SK-N-SH (cell line): ENCODE data around the gene PATL2. TPM values are rescaled to one million over a fixed set of nuclear protein-coding genes. Genes with fewer than 3 reads are reported as not detected.

Source experiments
- CTCF ChIA-PET: fragments of 300-600, 350-600 bp; formaldehyde crosslinking; extraction: SDS; loops from one replicate; lab custom pipeline; 2021; lab: Yijun Ruan, JAX
- POLR2A ChIA-PET: fragments of 350-600 bp; sonication (Branson Sonifier 250); formaldehyde crosslinking; extraction: SDS; loops from one replicate; lab custom pipeline; 2020; ENCODE audit warnings: antibody characterized with exemption, inconsistent platforms; lab: Yijun Ruan, JAX
- DNase-seq: peaks from one replicate; pipeline ENCODE4 v3.0.0; 2012
- H2AFZ ChIP-seq: fragments of 200-600 bp; sonication (generic); 2 replicates; pipeline ENCODE4 v1.8.1; 2016; ENCODE audit warnings: antibody characterized with exemption, mild to moderate bottlenecking, low read depth
- H3F3A ChIP-seq: fragments of 200-600 bp; sonication (generic); replicated peaks from 2 replicates; pipeline ENCODE3; 2016; ENCODE audit warnings: antibody characterized with exemption, mild to moderate bottlenecking; ENCODE audit not compliant: insufficient read depth
- H3K27ac ChIP-seq, 2 experiments: fragments of 200-500 bp in 1 of 2; fragments of 200-600 bp in 1 of 2; sonication (Bioruptor generic) in 1 of 2; sonication (generic), shearing (Covaris generic) in 1 of 2; 2 replicates each; pipeline versions ENCODE4 v1.5.1 to v1.6.1; 2014 to 2016; ENCODE audit warnings: low read depth in 2 of 2, inconsistent platforms in 1 of 2, low read length in 1 of 2, mild to moderate bottlenecking in 1 of 2, mixed read lengths in 1 of 2
- H3K27me3 ChIP-seq: fragments of 200-600 bp; sonication (generic), shearing (Covaris generic); 2 replicates; pipeline ENCODE4 v1.6.1; 2016; ENCODE audit warnings: mixed run types; ENCODE audit not compliant: insufficient read depth
- H3K36me3 ChIP-seq, 2 experiments: fragments of 200-500 bp in 1 of 2; fragments of 200-600 bp in 1 of 2; sonication (Bioruptor generic) in 1 of 2; sonication (generic) in 1 of 2; replicated peaks in 1 of 2; 2 replicates each; pipeline versions ENCODE3 to v1.5.1; 2014 to 2016; ENCODE audit warnings: low read length in 1 of 2, mild to moderate bottlenecking in 1 of 2; ENCODE audit not compliant: insufficient read depth in 2 of 2, control insufficient read depth in 1 of 2
- H3K4me1 ChIP-seq, 2 experiments: fragments of 200-500 bp in 1 of 2; fragments of 200-600 bp in 1 of 2; sonication (Bioruptor generic) in 1 of 2; sonication (generic), shearing (Covaris generic) in 1 of 2; 2 replicates each; pipeline versions ENCODE4 v1.5.1 to v1.6.1; 2014 to 2016; ENCODE audit warnings: low read depth in 1 of 2, low read length in 1 of 2, mixed run types in 1 of 2; ENCODE audit not compliant: insufficient read depth in 2 of 2, control insufficient read depth in 1 of 2
- H3K4me2 ChIP-seq: fragments of 200-600 bp; sonication (generic), shearing (Covaris generic); 2 replicates; pipeline ENCODE4 v1.6.1; 2017; ENCODE audit warnings: mixed run types
- H3K4me3 ChIP-seq, 2 experiments: fragments of 200-500 bp in 1 of 2; fragments of 200-600 bp in 1 of 2; sonication (Bioruptor generic) in 1 of 2; sonication (generic), shearing (Covaris generic) in 1 of 2; 2 replicates each; pipeline versions ENCODE4 v1.5.1 to v1.8.1; 2014 to 2016; ENCODE audit warnings: low read depth in 2 of 2, inconsistent platforms in 1 of 2, low read length in 1 of 2, mild to moderate bottlenecking in 1 of 2, mixed read lengths in 1 of 2, moderate library complexity in 1 of 2
- H3K79me2 ChIP-seq: fragments of 200-600 bp; sonication (generic); 2 replicates; pipeline ENCODE4 v1.8.1; 2017; ENCODE audit warnings: mild to moderate bottlenecking; ENCODE audit not compliant: insufficient read depth
- H3K9ac ChIP-seq: fragments of 200-600 bp; sonication (generic); 2 replicates; pipeline ENCODE4 v1.6.1; 2017; ENCODE audit warnings: mixed run types
- H3K9me2 ChIP-seq: fragments of 200-600 bp; sonication (generic); 2 replicates; pipeline ENCODE4 v1.6.1; 2017; ENCODE audit warnings: mixed run types
- H3K9me3 ChIP-seq: fragments of 200-600 bp; sonication (generic); 2 replicates; pipeline ENCODE4 v1.6.1; 2017; ENCODE audit warnings: mixed run types, mild to moderate bottlenecking, moderate library complexity
- H4K20me1 ChIP-seq: fragments of 200-600 bp; sonication (generic); 2 replicates; pipeline ENCODE4 v1.6.1; 2017; ENCODE audit warnings: mild to moderate bottlenecking, mixed run types; ENCODE audit not compliant: insufficient read depth
- ELF1 ChIP-seq: IDR thresholded peaks from 2 replicates; pipeline ENCODE4 v1.4.0; 2012
- FOXM1 ChIP-seq: IDR thresholded peaks from 2 replicates; pipeline ENCODE4 v1.4.0; 2012; ENCODE audit warnings: low read depth, mild to moderate bottlenecking
- GABPA ChIP-seq: IDR thresholded peaks from 2 replicates; pipeline ENCODE4 v1.4.0; 2012; ENCODE audit warnings: low read depth, mild to moderate bottlenecking
- GATA2 ChIP-seq: sonication (generic); formaldehyde crosslinking; IDR thresholded peaks from 2 replicates; pipeline ENCODE4 v1.5.0; 2020; ENCODE audit warnings: mild to moderate bottlenecking, missing genetic modification reagents
- MEF2A ChIP-seq: IDR thresholded peaks from 2 replicates; pipeline ENCODE4 v1.4.0; 2012; ENCODE audit warnings: low read depth, borderline replicate concordance
- SMC3 ChIP-seq: IDR thresholded peaks from 2 replicates; pipeline ENCODE4 v1.6.1; 2012; ENCODE audit warnings: low read depth, low read length, improper control_type of control experiment
- TAF1 ChIP-seq: IDR thresholded peaks from 2 replicates; pipeline ENCODE4 v1.6.1; 2012; ENCODE audit warnings: low read depth, mild to moderate bottlenecking, low read length, moderate library complexity, borderline replicate concordance
- TCF12 ChIP-seq: IDR thresholded peaks from 2 replicates; pipeline ENCODE4 v1.4.0; 2012
- TEAD4 ChIP-seq: IDR thresholded peaks from 2 replicates; pipeline ENCODE4 v1.4.0; 2012; ENCODE audit warnings: mild to moderate bottlenecking, borderline replicate concordance; ENCODE audit not compliant: insufficient read depth
- USF1 ChIP-seq: IDR thresholded peaks from 2 replicates; pipeline ENCODE4 v1.4.0; 2012; ENCODE audit warnings: low read depth, borderline replicate concordance
- USF2 ChIP-seq: fragments of 150-350 bp; IDR thresholded peaks from 2 replicates; pipeline ENCODE4 v1.6.1; 2017; ENCODE audit warnings: antibody characterized with exemption, low read length, low read depth, borderline replicate concordance
- YY1 ChIP-seq: IDR thresholded peaks from 2 replicates; pipeline ENCODE4 v1.4.0; 2012; ENCODE audit warnings: low read depth, mild to moderate bottlenecking
- WGBS: methylation state at CpG from one replicate; pipeline ENCODE4 v1.1.6; 2017; ENCODE audit warnings: low lambda C conversion rate; 5-methylcytosine and 5-hydroxymethylcytosine counted together
- polyA plus RNA-seq, 3 experiments: library from polyadenylated mRNA; depleted of rRNA; stranded (reverse); fragments of >200 nt; gene quantifications; 2 replicates each; pipeline ENCODE4 v1.2.3, GENCODE V29; 2012
- TF ChIP-seq, protein P1 (sequence below): IDR thresholded peaks from 2 replicates; pipeline ENCODE4; 2012
- TF ChIP-seq, protein P2 (sequence below): IDR thresholded peaks from 2 replicates; pipeline ENCODE4 v1.4.0; 2012; ENCODE audit warnings: low read depth
- TF ChIP-seq, protein P3 (sequence below): fragments of 150-350 bp; IDR thresholded peaks from 2 replicates; pipeline ENCODE4 v1.6.1; 2016; ENCODE audit warnings: mild to moderate bottlenecking, low read depth, low read length
- TF ChIP-seq, protein P4 (sequence below): fragments of 200-600 bp; sonication (generic); IDR thresholded peaks from 2 replicates; pipeline ENCODE4 v1.6.1; 2017; ENCODE audit warnings: antibody characterized with exemption, mild to moderate bottlenecking, moderate library complexity

Gene PATL2
- polyA plus RNA-seq, 1 of the 3 experiments (the other 2 are of a cell fraction) = 0.31 TPM

DNA sequence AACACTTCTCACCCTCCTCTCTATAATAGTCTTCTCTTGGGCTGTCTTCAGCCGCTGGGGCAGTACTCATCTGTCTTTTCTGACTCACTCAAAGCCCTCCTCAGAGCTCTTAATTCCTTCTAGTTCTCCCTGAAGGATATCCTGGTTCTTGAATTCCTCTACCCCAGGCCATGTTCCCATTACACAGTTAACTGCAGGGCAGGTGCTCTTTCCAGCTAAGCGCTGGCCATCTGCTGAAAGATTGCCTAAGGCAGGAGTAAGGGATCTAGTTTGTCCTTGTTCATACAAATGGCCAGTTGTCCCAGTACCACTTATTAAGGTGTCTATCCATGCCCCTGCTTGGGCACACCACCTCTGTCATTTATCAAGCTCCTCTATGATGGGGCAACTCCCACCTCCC is 37.5 kb downstream of the PATL2 start:
- ChIA-PET CTCF (interaction anchor here (1.2 to 2.0 kb wide), 4 partner anchors 10 to 65 kb away, joined by 3 to 16 read pairs (median 6); partner anchors contain the start of genes B2M, PATL2 and SPG11), POLR2A (interaction anchor here (0.6 kb wide), 1 partner anchor 39 kb away, joined by 3 read pairs; no protein-coding TSS in a partner anchor)

DNA sequence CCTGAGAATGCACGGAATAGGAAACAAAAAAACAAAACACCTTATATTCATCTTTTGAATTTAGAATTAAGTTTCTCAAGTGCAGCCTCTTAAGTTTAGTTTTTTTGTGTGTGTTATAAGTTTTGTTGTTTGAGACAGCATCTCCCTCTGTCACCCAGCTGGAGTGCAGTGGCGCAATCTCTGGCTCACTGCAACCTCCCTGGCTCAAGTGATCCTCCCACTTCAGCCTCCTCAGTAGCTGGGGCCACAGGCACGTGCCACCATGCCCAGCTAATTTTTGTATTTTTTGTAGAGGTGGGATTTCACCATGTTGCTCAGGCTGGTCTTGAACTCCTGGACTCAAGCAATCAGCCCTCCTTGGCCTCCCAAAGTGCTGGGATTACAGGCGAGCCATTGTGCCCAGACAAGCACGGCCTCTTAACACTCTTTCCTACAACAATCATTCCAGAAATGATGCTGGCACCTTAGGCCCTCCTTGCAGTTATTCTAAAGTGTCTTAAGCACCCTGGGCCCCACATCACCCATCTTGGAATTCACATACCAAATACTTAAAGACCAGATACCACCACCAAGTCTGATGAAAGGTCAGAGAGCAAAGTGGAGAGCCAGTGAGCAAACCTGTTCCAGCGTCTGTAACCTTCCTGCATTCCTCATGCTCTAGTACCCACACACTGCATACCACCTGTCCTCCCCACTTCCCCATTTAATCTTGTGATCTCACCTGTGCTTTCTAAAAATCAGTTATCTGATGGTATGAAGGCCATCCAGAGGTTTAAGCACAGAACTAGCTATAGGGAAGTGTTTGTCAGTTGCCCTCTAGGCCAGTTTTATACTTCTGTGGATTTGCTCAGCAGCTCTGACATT is 40.8 kb downstream of the PATL2 start:
- no peak for DNase-seq
- Histone ChIP-seq H2AFZ (no peak overlapping the region), H3K9me2 (no peaks in the 10 kb centered on the region), H3K27me3 (no peaks in the 10 kb centered on the region; the same call in 1 of the 2 replicates), H3K9me3 (no peaks in the 10 kb centered on the region), H3K79me2 (no peaks in the 10 kb centered on the region), H4K20me1 (no peaks in the 10 kb centered on the region), H3K4me3 (no peak overlapping the region), H3K9ac (no peak overlapping the region), H3K27ac (no peak overlapping the region), H3F3A (no peaks in the 10 kb centered on the region), H3K4me2 (no peak overlapping the region), H3K36me3 (no peaks in the 10 kb centered on the region), H3K4me1 (no peaks in the 10 kb centered on the region)
- 58% methylated on average over 6 of the region's 6 CpGs for WGBS
- ChIA-PET CTCF (no interaction called here), POLR2A (no interaction called here)
- TF ChIP-seq GATA2 = no peak
- TF ChIP-seq, protein P1, sequence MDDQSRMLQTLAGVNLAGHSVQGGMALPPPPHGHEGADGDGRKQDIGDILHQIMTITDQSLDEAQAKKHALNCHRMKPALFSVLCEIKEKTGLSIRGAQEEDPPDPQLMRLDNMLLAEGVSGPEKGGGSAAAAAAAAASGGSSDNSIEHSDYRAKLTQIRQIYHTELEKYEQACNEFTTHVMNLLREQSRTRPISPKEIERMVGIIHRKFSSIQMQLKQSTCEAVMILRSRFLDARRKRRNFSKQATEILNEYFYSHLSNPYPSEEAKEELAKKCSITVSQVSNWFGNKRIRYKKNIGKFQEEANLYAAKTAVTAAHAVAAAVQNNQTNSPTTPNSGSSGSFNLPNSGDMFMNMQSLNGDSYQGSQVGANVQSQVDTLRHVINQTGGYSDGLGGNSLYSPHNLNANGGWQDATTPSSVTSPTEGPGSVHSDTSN = no peak
- TF ChIP-seq, protein P2, sequence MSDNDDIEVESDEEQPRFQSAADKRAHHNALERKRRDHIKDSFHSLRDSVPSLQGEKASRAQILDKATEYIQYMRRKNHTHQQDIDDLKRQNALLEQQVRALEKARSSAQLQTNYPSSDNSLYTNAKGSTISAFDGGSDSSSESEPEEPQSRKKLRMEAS = no peak
- TF ChIP-seq, protein P3, sequence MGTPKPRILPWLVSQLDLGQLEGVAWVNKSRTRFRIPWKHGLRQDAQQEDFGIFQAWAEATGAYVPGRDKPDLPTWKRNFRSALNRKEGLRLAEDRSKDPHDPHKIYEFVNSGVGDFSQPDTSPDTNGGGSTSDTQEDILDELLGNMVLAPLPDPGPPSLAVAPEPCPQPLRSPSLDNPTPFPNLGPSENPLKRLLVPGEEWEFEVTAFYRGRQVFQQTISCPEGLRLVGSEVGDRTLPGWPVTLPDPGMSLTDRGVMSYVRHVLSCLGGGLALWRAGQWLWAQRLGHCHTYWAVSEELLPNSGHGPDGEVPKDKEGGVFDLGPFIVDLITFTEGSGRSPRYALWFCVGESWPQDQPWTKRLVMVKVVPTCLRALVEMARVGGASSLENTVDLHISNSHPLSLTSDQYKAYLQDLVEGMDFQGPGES = no peak
- TF ChIP-seq YY1 = no peak
- TF ChIP-seq TEAD4 = no peak
- no peak for TF ChIP-seq TAF1
- no peak for TF ChIP-seq USF1

More for the DNA sequence above, 37.5 kb downstream of the PATL2 start:
- Histone ChIP-seq H3K4me3 (no peak overlapping the region), H3K79me2 (no peaks in the 10 kb centered on the region), H3K4me2 (no peak overlapping the region), H3F3A (no peaks in the 10 kb centered on the region), H3K9me2 (no peaks in the 10 kb centered on the region), H3K9ac (no peak overlapping the region), H3K36me3 (no peaks in the 10 kb centered on the region), H3K27ac (no peak overlapping the region), H4K20me1 (no peaks in the 10 kb centered on the region), H3K4me1 (no peaks in the 10 kb centered on the region), H3K9me3 (no peaks in the 10 kb centered on the region), H3K27me3 (no peaks in the 10 kb centered on the region; the same call in 1 of the 2 replicates), H2AFZ (no peak overlapping the region)
- WGBS = 38% methylated on average over 2 of the region's 2 CpGs
- no peak for DNase-seq
- no peak for TF ChIP-seq GABPA
- TF ChIP-seq MEF2A = no peak
- no peak for TF ChIP-seq USF2
- TF ChIP-seq, protein P3 = no peak
- no peak for TF ChIP-seq TCF12
- TF ChIP-seq FOXM1 = no peak
- TF ChIP-seq, protein P4, sequence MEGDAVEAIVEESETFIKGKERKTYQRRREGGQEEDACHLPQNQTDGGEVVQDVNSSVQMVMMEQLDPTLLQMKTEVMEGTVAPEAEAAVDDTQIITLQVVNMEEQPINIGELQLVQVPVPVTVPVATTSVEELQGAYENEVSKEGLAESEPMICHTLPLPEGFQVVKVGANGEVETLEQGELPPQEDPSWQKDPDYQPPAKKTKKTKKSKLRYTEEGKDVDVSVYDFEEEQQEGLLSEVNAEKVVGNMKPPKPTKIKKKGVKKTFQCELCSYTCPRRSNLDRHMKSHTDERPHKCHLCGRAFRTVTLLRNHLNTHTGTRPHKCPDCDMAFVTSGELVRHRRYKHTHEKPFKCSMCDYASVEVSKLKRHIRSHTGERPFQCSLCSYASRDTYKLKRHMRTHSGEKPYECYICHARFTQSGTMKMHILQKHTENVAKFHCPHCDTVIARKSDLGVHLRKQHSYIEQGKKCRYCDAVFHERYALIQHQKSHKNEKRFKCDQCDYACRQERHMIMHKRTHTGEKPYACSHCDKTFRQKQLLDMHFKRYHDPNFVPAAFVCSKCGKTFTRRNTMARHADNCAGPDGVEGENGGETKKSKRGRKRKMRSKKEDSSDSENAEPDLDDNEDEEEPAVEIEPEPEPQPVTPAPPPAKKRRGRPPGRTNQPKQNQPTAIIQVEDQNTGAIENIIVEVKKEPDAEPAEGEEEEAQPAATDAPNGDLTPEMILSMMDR = no peak
- no peak for TF ChIP-seq SMC3
- no peak for TF ChIP-seq YY1
- TF ChIP-seq TAF1 = no peak
- TF ChIP-seq ELF1 = no peak
